Lung (tissue), 12 donors: ENCODE results near the gene ZNF850. TPM values are rescaled to one million over a fixed set of nuclear protein-coding genes. Genes with fewer than 3 reads are reported as not detected.

Experiments
- ATAC-seq: fragments of 200-7000 bp; cut with Tn5 transposase; one replicate; pipeline ENCODE4 v1.9.1; 2020; ENCODE audit warnings: moderate number of reproducible peaks; ENCODE audit not compliant: insufficient read depth, low FRiP score
- DNase-seq, 3 donors: peaks; one replicate each; pipeline ENCODE4 v3.0.0-alpha.2; 2013 to 2017
- H3K27ac ChIP-seq, 2 donors: one replicate each; pipeline ENCODE4 v1.5.1; 2013; ENCODE audit warnings: mild to moderate bottlenecking in 2 of 2, moderate library complexity in 2 of 2, control low read depth in 1 of 2, inconsistent platforms in 1 of 2, low read depth in 1 of 2, low read length in 1 of 2
- H3K27me3 ChIP-seq, 3 donors: one replicate each; pipeline ENCODE4 v1.5.1; 2013; ENCODE audit warnings: low read length in 2 of 3; ENCODE audit not compliant: control insufficient read depth in 3 of 3, insufficient read depth in 3 of 3
- H3K36me3 ChIP-seq, 4 donors: one replicate each; pipeline ENCODE4 v1.5.1; 2013; ENCODE audit warnings: low read length in 4 of 4, mild to moderate bottlenecking in 1 of 4, moderate library complexity in 1 of 4; ENCODE audit not compliant: control insufficient read depth in 4 of 4, insufficient read depth in 4 of 4
- H3K4me1 ChIP-seq, 5 donors: one replicate each; pipeline ENCODE4 v1.5.1; 2013; ENCODE audit warnings: low read length in 5 of 5, mild to moderate bottlenecking in 2 of 5, moderate library complexity in 1 of 5; ENCODE audit not compliant: control insufficient read depth in 5 of 5, insufficient read depth in 5 of 5
- H3K4me3 ChIP-seq: one replicate; pipeline ENCODE4 v1.5.1; 2013; ENCODE audit warnings: mild to moderate bottlenecking, control low read depth, moderate library complexity
- H3K9ac ChIP-seq, 2 donors: one replicate each; pipeline ENCODE4 v1.5.1; 2013; ENCODE audit warnings: low read length in 2 of 2, control low read depth in 1 of 2; ENCODE audit not compliant: insufficient read depth in 1 of 2
- H3K9me3 ChIP-seq, 4 donors: one replicate each; pipeline ENCODE4 v1.5.1; 2013; ENCODE audit warnings: low read length in 3 of 4, mild to moderate bottlenecking in 1 of 4, moderate library complexity in 1 of 4; ENCODE audit not compliant: control insufficient read depth in 4 of 4, insufficient read depth in 3 of 4
- CTCF ChIP-seq: IDR thresholded peaks from 2 replicates; pipeline ENCODE4 v1.5.1; 2012; ENCODE audit warnings: mild to moderate bottlenecking; ENCODE audit errors: control extremely low read depth, extremely low read depth
- WGBS, 2 donors: extraction: QIAGEN DNeasy Blood & Tissue Kit; methylation state at CpG; one replicate each; pipeline ENCODE4 v1.1.7; 2013; 5-methylcytosine and 5-hydroxymethylcytosine counted together
- polyA plus RNA-seq, 2 donors: library from polyadenylated mRNA; stranded (reverse); fragments of 200-250 nt; gene quantifications; one replicate each; pipeline ENCODE4 v1.2.1, GENCODE V29; 2013
- total RNA-seq, 2 donors: library from RNA; depleted of rRNA in 1 of 2; stranded (reverse); fragments of >200 nt in 1 of 2; gene quantifications; one replicate each; pipeline ENCODE4 v1.2.1, GENCODE V29; 2014 to 2021
- donor health status: control.
- donor health status: control.
- donor health status: Bipolar disorder and iron deficiency.
- donor health status: healthy.
- donor health status: DM: yes; HTN: yes; CAD: no.

The ZNF850 gene
- total and polyA plus RNA-seq, 4 donors = 0.31 to 4.9 (median 1.7) TPM

- no peak for ATAC-seq
- no peak for TF ChIP-seq CTCF
- Histone ChIP-seq H3K36me3 (no peaks in the 10 kb centered on the region), H3K9ac (no peak overlapping the region), H3K27me3 (no peaks in the 10 kb centered on the region), H3K4me1 (peaks cover 0 to 14% (median 5%) of the 10 kb centered on the region in 5 donors), H3K27ac (peak overlapping the region in 1 of 2 donors; percentile 68), H3K4me3 (no peak overlapping the region), H3K9me3 (peaks cover 0 to 31% (median 0%) of the 10 kb centered on the region in 4 donors)
- DNase-seq = peak in 2 of 3 donors; percentile 27 to 53
- WGBS, 2 donors = 30 to 32% methylated on average over 34 to 38 of the region's 38 CpGs
Measured at GRCh38 chr19:36775768-36776167, 3.2 kb upstream of the ZNF850 start.

GRCh38 chr19:36773223-36773579 lies 594 bp upstream of the ZNF850 start:
- Histone ChIP-seq H3K36me3 (peaks cover 0 to 13% (median 2%) of the 10 kb centered on the region in 4 donors), H3K27me3 (no peaks in the 10 kb centered on the region), H3K4me3 (peak overlapping the region; percentile 3), H3K9me3 (peaks cover 0 to 40% (median 5%) of the 10 kb centered on the region in 4 donors), H3K4me1 (peaks cover 0 to 18% (median 7%) of the 10 kb centered on the region in 5 donors), H3K27ac (peak overlapping the region in 1 of 2 donors; percentile 30), H3K9ac (peak overlapping the region; percentile 52 to 95)
- TF ChIP-seq CTCF = no peak
- ATAC-seq = no peak
- DNase-seq = no peak
- WGBS, 2 donors = 3 to 4% methylated on average over 15 of the region's 15 CpGs

- Histone ChIP-seq H3K9ac (peak overlapping the region; percentile 95 to 97), H3K36me3 (peaks cover 0 to 13% (median 2%) of the 10 kb centered on the region in 4 donors), H3K27ac (peak overlapping the region; percentile 85 to 93), H3K4me1 (peaks cover 0 to 18% (median 7%) of the 10 kb centered on the region in 5 donors), H3K9me3 (peaks cover 0 to 40% (median 7%) of the 10 kb centered on the region in 4 donors), H3K27me3 (no peaks in the 10 kb centered on the region), H3K4me3 (peak overlapping the region; percentile 66)
- TF ChIP-seq CTCF = no peak
- peak; percentile 93 to 98 (median 97) for DNase-seq
- no peak for ATAC-seq
- WGBS, 2 donors = 3% methylated on average over 29 of the region's 29 CpGs
Measured at GRCh38 chr19:36771261-36772231, 1.1 kb downstream of the ZNF850 start.
